ENCODE results near the gene SF3A2. TPM values are rescaled to one million over a fixed set of nuclear protein-coding genes. Genes with fewer than 3 reads are reported as not detected.

The SF3A2 gene
- total RNA-seq, 1 donor = 27.9 TPM

DNA sequence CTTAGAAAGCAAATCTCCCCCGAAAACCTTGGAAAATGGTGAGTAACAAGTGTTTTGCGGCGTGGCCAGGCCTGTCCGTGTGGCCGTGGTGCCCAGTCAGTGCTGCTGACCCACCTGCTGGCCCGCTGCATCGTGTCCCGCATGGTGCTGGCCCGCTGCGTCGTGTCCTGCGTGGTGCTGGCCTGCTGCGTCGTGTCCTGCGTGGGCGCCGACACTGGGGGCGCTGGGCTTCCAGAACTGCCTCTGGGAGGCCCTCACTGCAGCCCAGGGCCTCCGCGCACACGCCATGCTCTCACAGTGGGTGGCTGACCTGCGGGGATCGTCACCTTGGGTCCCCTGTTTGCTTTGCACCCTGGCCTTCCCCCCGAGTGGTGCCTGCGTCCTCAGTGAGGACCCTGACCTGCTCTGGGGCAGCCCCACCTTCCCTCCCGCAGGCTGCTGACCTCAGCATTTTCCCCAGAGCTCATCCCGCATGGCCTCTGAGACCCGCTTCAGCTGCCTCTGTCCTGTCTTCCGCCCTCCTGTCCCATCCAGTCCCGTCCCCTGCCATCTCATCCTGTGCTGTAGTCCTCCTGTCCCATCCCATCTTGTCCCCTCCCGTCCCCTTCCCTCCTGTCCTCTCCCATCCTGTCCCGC, 11.1 kb upstream of the SF3A2 start:
- no peak overlapping the region for H3K27ac ChIP-seq (ENCODE audit: low read depth, low read length)
- TF ChIP-seq, protein P1, sequence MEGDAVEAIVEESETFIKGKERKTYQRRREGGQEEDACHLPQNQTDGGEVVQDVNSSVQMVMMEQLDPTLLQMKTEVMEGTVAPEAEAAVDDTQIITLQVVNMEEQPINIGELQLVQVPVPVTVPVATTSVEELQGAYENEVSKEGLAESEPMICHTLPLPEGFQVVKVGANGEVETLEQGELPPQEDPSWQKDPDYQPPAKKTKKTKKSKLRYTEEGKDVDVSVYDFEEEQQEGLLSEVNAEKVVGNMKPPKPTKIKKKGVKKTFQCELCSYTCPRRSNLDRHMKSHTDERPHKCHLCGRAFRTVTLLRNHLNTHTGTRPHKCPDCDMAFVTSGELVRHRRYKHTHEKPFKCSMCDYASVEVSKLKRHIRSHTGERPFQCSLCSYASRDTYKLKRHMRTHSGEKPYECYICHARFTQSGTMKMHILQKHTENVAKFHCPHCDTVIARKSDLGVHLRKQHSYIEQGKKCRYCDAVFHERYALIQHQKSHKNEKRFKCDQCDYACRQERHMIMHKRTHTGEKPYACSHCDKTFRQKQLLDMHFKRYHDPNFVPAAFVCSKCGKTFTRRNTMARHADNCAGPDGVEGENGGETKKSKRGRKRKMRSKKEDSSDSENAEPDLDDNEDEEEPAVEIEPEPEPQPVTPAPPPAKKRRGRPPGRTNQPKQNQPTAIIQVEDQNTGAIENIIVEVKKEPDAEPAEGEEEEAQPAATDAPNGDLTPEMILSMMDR (IDR thresholded peaks at IDR 0.05; ENCODE audit: extremely low read depth, low read depth, low read length) = no peak
- peaks cover 53% of the 10 kb centered on the region for H3K36me3 ChIP-seq (ENCODE audit: insufficient read depth, low read length)
- DNase-seq (ENCODE audit: insufficient read length, low spot score, missing footprints) = no peak
- H3K4me2 ChIP-seq (ENCODE audit: insufficient read depth, low read length) = no peak overlapping the region
- no peaks in the 10 kb centered on the region for H3K9me3 ChIP-seq (ENCODE audit: low read depth, low read length)
- peaks cover 9% of the 10 kb centered on the region for H4K20me1 ChIP-seq (ENCODE audit: insufficient read depth, low read length)
- H3K79me2 ChIP-seq (ENCODE audit: insufficient read depth, low read length) = peaks cover 42% of the 10 kb centered on the region
- no peaks in the 10 kb centered on the region for H3K4me1 ChIP-seq (ENCODE audit: insufficient read depth, low read length)
- no peak overlapping the region for H2AFZ ChIP-seq (ENCODE audit: low read length)
- no peak overlapping the region for H3K4me3 ChIP-seq (ENCODE audit: insufficient read depth, low read length)
- H3K27me3 ChIP-seq (ENCODE audit: insufficient read depth, low read length) = no peaks in the 10 kb centered on the region

DNA sequence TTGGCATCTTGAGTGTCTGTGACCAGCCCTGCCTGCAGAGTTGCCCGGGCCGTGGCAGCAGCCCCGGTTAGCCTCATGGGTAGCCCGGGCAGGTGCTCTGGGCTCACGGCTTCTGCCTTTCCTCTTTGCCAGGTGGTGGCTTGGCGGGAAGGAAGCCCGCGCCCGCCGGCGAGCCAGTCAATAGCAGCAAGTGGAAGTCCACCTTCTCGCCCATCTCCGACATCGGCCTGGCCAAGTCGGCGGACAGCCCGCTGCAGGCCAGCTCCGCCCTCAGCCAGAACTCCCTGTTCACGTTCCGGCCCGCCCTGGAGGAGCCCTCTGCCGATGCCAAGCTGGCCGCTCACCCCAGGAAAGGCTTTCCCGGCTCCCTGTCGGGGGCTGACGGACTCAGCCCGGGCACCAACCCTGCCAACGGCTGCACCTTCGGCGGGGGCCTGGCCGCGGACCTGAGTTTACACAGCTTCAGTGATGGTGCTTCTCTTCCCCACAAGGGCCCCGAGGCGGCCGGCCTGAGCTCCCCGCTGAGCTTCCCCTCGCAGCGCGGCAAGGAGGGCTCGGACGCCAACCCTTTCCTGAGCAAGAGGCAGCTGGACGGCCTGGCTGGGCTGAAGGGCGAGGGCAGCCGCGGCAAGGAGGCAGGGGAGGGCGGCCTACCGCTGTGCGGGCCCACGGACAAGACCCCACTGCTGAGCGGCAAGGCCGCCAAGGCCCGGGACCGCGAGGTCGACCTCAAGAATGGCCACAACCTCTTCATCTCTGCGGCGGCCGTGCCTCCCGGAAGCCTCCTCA, 10.4 kb upstream of the SF3A2 start:
- H2AFZ ChIP-seq (ENCODE audit: low read length) = no peak overlapping the region
- peaks cover 42% of the 10 kb centered on the region for H3K79me2 ChIP-seq (ENCODE audit: insufficient read depth, low read length)
- H3K4me1 ChIP-seq (ENCODE audit: insufficient read depth, low read length) = no peaks in the 10 kb centered on the region
- TF ChIP-seq, protein P1 (IDR thresholded peaks at IDR 0.05; ENCODE audit: extremely low read depth, low read depth, low read length) = no peak
- no peak overlapping the region for H3K4me3 ChIP-seq (ENCODE audit: insufficient read depth, low read length)
- H4K20me1 ChIP-seq (ENCODE audit: insufficient read depth, low read length) = peaks cover 9% of the 10 kb centered on the region
- H3K9me3 ChIP-seq (ENCODE audit: low read depth, low read length) = no peaks in the 10 kb centered on the region
- peaks cover 52% of the 10 kb centered on the region for H3K36me3 ChIP-seq (ENCODE audit: insufficient read depth, low read length)
- H3K4me2 ChIP-seq (ENCODE audit: insufficient read depth, low read length) = no peak overlapping the region
- H3K27ac ChIP-seq (ENCODE audit: low read depth, low read length) = no peak overlapping the region
- no peaks in the 10 kb centered on the region for H3K27me3 ChIP-seq (ENCODE audit: insufficient read depth, low read length)
- DNase-seq (ENCODE audit: insufficient read length, low spot score, missing footprints) = no peak

DNA sequence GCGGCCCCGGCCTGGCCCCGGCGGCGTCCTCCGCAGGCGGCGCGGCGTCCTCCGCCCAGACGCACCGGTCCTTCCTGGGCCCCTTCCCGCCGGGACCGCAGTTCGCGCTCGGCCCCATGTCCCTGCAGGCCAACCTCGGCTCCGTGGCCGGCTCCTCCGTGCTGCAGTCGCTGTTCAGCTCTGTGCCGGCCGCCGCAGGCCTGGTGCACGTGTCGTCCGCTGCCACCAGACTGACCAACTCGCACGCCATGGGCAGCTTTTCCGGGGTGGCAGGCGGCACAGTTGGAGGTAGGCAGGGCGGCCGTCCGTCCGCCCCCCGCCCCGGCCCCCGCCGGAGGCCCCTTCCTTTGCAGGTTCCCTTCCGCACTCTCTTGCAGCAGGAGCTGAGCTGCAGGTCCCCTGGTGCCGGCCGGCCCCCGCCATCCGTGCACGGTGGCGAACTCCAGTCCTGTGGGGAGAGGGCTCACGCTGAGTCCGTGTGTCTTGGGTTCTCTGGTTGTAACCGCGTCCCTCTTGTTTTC, 9.7 kb upstream of the SF3A2 start:
- TF ChIP-seq, protein P1 (IDR thresholded peaks at IDR 0.05; ENCODE audit: extremely low read depth, low read depth, low read length) = no peak
- Histone ChIP-seq H3K4me1 (ENCODE audit: insufficient read depth, low read length) (no peaks in the 10 kb centered on the region), H3K27me3 (ENCODE audit: insufficient read depth, low read length) (no peaks in the 10 kb centered on the region), H3K4me2 (ENCODE audit: insufficient read depth, low read length) (no peak overlapping the region), H3K9me3 (ENCODE audit: low read depth, low read length) (no peaks in the 10 kb centered on the region), H3K4me3 (ENCODE audit: insufficient read depth, low read length) (no peak overlapping the region), H3K27ac (ENCODE audit: low read depth, low read length) (no peak overlapping the region), H2AFZ (ENCODE audit: low read length) (no peak overlapping the region), H3K36me3 (ENCODE audit: insufficient read depth, low read length) (peaks cover 53% of the 10 kb centered on the region), H3K79me2 (ENCODE audit: insufficient read depth, low read length) (peaks cover 45% of the 10 kb centered on the region), H4K20me1 (ENCODE audit: insufficient read depth, low read length) (peaks cover 9% of the 10 kb centered on the region)
- DNase-seq (ENCODE audit: insufficient read length, low spot score, missing footprints) = no peak

Measured in osteoblast (primary cell).